GM10248 (cell line): ENCODE results near the gene MKNK1.

Experiments
- CTCF ChIA-PET: fragments of 300-600 bp; sonication (Branson Sonifier 250); formaldehyde crosslinking; extraction: SDS; loops from one replicate; lab custom pipeline; 2021; ENCODE audit warnings: antibody characterized with exemption; lab: Yijun Ruan, JAX
- POLR2A ChIA-PET: fragments of 350-650 bp; sonication (Branson Sonifier 250); formaldehyde crosslinking; extraction: SDS; loops from one replicate; lab custom pipeline; 2020; ENCODE audit warnings: antibody characterized with exemption; lab: Yijun Ruan, JAX
- DNase-seq: peaks from one replicate; pipeline ENCODE4 v3.0.0; 2012; ENCODE audit errors: extremely low spot score
- TF ChIP-seq, protein P1 (sequence below): IDR thresholded peaks from 2 replicates; pipeline ENCODE4 v1.5.1; 2012; ENCODE audit warnings: mild to moderate bottlenecking, low read depth; ENCODE audit errors: extremely low read depth, missing control alignments, control extremely low read depth

Gene MKNK1

DNA sequence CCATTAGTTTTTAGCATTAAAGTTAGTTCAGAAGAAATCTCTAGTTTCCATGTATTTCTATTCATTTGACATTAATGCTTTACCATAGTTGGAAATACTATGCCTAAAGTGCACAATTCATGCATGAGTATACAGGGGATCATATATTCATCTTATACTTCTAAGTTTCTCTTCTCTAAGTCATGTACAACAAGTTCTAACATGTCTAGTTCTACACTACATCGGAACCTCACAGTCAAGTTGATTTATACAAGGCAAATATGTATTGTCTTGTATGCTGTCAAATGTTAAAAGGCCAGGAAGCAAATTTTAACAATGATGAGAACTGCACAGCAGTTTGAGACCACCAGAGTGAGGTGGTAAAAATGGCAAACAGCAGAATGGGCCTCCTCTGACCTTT lies 35.5 kb upstream of the MKNK1 start:
- POLR2A ChIA-PET, result no interaction called here
- CTCF ChIA-PET, result interaction anchor here (0.8 to 1.5 kb wide), 2 partner anchors 12 to 85 kb away, joined by 3 read pairs; no protein-coding TSS in a partner anchor
- DNase-seq, result no peak
- TF ChIP-seq, protein P1, sequence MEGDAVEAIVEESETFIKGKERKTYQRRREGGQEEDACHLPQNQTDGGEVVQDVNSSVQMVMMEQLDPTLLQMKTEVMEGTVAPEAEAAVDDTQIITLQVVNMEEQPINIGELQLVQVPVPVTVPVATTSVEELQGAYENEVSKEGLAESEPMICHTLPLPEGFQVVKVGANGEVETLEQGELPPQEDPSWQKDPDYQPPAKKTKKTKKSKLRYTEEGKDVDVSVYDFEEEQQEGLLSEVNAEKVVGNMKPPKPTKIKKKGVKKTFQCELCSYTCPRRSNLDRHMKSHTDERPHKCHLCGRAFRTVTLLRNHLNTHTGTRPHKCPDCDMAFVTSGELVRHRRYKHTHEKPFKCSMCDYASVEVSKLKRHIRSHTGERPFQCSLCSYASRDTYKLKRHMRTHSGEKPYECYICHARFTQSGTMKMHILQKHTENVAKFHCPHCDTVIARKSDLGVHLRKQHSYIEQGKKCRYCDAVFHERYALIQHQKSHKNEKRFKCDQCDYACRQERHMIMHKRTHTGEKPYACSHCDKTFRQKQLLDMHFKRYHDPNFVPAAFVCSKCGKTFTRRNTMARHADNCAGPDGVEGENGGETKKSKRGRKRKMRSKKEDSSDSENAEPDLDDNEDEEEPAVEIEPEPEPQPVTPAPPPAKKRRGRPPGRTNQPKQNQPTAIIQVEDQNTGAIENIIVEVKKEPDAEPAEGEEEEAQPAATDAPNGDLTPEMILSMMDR, result no peak

GRCh38 chr1:46638921-46639320 lies 34.9 kb upstream of the MKNK1 start:
- POLR2A ChIA-PET, result no interaction called here
- CTCF ChIA-PET, result interaction anchor here (1.5 kb wide), 1 partner anchor 11 kb away, joined by 3 read pairs; no protein-coding TSS in a partner anchor
- DNase-seq, result no peak
- TF ChIP-seq, protein P1, result no peak

DNA sequence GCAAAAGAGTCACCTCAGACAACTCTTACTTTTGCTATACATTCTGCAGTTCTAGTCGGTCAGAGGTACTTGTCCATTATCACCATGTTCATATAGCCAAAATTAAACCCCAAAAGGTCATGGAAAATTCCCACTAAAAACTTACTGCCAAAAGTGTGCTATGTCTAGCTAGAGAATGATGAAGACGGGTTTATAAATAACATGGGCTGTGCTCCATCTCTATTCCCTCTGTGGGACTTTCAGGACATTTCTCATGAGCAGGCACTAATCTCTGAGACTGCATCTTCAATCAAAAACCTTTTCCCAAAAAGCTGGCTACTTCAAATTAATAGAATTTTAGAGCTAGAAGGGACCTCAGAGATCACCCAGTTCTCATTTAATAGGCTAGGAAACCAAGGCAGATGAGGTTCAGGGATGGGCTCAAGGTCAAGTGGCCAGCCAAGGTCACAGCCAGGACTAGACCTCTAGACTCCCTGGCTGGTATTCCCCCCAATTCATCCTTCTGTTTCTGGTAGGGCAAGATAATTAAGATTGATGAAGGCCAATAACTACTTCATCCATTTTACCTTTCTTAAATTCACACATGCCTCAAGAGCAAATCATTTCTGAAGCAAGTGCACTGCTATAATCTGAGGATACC lies 33.5 kb upstream of the MKNK1 start:
- ChIA-PET POLR2A (no interaction called here), CTCF (interaction anchor here (1.0 to 1.6 kb wide), 2 partner anchors 14 to 28 kb away, joined by 3 read pairs; no protein-coding TSS in a partner anchor)
- DNase-seq, result no peak
- TF ChIP-seq, protein P1, result no peak

- TF ChIP-seq, protein P1, result no peak
- DNase-seq, result no peak
- ChIA-PET CTCF (interaction anchor here (0.9 to 2.0 kb wide), 7 partner anchors 8 to 73 kb away, joined by 3 to 6 read pairs (median 4); no protein-coding TSS in a partner anchor), POLR2A (no interaction called here)
These were observed 31.1 kb upstream of the MKNK1 start for GRCh38 chr1:46635205-46635604.

- POLR2A ChIA-PET, result interaction anchor here (0.7 kb wide), 1 partner anchor 19 kb away, joined by 3 read pairs; no protein-coding TSS in a partner anchor
- CTCF ChIA-PET, result interaction anchor here (0.7 to 4.1 kb wide), 5 partner anchors 8 to 94 kb away, joined by 3 to 21 read pairs (median 3); no protein-coding TSS in a partner anchor
- TF ChIP-seq, protein P1, result no peak
- DNase-seq, result no peak
These were observed 26.7 kb upstream of the MKNK1 start for GRCh38 chr1:46630719-46631118.

DNA sequence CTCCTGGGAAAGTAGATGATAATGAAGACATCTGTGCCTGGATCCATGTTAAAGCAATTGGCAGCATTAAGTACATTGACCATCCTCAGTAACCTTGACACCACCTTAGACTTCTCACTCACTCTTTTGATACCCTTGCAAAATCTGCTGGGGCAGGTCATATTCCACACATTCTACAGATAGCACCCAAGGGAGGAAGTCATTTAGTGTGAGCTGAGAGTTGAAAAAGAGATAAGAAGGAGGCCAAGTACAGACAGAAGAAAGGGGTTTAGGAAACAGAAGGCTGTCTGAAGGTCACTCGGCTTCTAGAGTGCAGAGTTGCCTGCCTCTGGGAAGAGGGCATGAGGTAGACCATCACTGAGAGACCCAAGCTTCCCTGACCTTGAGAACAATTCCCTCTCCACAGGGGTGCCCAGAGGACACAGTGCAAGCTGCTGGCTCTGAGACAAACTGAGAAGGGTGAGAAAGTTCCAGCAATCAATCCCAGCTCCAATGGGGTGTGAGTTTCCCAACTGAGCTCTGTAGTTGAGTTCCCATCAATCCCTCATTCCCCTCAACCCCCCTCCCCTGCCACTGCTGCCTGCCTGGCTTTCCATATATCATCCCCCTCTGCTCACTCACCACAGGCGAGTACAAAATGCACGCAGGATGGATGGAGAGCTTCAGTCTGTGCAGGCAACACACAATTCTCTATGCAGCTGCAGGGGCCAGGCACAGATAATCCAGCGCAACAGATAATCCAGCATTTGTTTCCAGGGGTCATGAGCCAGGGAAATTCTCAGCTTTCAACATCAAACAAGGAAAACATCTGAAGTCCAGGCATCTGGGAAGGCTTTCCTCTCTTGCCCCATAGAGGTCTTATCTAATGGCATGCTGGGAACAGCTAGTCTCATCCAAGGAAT lies 19.9 kb upstream of the MKNK1 start:
- no peak for DNase-seq
- ChIA-PET CTCF (interaction anchor here (1.0 to 14.0 kb wide), 10 partner anchors 8 to 101 kb away, joined by 3 to 135 read pairs (median 5); partner anchors contain the start of gene MKNK1), POLR2A (no interaction called here)
- TF ChIP-seq, protein P1, result no peak
